Activated CD8-positive, alpha-beta memory T cell treated with anti-CD3 and anti-CD28 coated beads, Interleukin-2, amount 10 ng/mL, durations not matched to agents 7 days and 5 days (primary cell): ENCODE measurements around the gene ZNF146. TPM values are rescaled to one million over a fixed set of nuclear protein-coding genes. Genes with fewer than 3 reads are reported as not detected.
"Not testable (repeated sequence)": the region's sequence is repeated elsewhere in the genome, so short reads cannot be mapped to it uniquely, and the experiment has no call there.

Source experiments
- ATAC-seq: fragments of 150-1000 bp; cut with Tn5 transposase; one replicate; pipeline ENCODE4 v1.10.0; 2021; ENCODE audit warnings: moderate library complexity
- CTCF ChIA-PET: fragments of 350-600 bp; sonication (Branson Sonifier 250); formaldehyde crosslinking; loops from one replicate; lab custom pipeline; 2021; ENCODE audit warnings: antibody characterized with exemption; lab: Charles Lee
- DNase-seq: peaks from one replicate; pipeline ENCODE4 v3.0.0-alpha.2; 2020
- H3K27ac Mint-ChIP-seq: one replicate; pipeline ENCODE4 v1.8.0; 2021; ENCODE audit warnings: mild to moderate bottlenecking, mixed read lengths
- H3K27me3 Mint-ChIP-seq: one replicate; pipeline ENCODE4 v1.8.0; 2021; ENCODE audit warnings: mixed read lengths
- H3K36me3 Mint-ChIP-seq: one replicate; pipeline ENCODE4 v1.8.0; 2021; ENCODE audit warnings: mild to moderate bottlenecking, mixed read lengths
- H3K4me1 Mint-ChIP-seq: one replicate; pipeline ENCODE4 v1.8.0; 2021; ENCODE audit warnings: mixed read lengths
- H3K4me3 Mint-ChIP-seq: one replicate; pipeline ENCODE4 v1.8.0; 2021; ENCODE audit warnings: mild to moderate bottlenecking, moderate library complexity, mixed read lengths
- H3K9me3 Mint-ChIP-seq: one replicate; pipeline ENCODE4 v1.8.0; 2022; ENCODE audit warnings: low read depth, mixed read lengths
- total RNA-seq, 2 experiments: library from RNA; stranded (reverse); gene quantifications; one replicate each; pipeline ENCODE4 v1.2.3, GENCODE V29; 2021

ZNF146 gene
- total RNA-seq = 10 to 100 TPM; 55.1 to 75.6 TPM

DNA sequence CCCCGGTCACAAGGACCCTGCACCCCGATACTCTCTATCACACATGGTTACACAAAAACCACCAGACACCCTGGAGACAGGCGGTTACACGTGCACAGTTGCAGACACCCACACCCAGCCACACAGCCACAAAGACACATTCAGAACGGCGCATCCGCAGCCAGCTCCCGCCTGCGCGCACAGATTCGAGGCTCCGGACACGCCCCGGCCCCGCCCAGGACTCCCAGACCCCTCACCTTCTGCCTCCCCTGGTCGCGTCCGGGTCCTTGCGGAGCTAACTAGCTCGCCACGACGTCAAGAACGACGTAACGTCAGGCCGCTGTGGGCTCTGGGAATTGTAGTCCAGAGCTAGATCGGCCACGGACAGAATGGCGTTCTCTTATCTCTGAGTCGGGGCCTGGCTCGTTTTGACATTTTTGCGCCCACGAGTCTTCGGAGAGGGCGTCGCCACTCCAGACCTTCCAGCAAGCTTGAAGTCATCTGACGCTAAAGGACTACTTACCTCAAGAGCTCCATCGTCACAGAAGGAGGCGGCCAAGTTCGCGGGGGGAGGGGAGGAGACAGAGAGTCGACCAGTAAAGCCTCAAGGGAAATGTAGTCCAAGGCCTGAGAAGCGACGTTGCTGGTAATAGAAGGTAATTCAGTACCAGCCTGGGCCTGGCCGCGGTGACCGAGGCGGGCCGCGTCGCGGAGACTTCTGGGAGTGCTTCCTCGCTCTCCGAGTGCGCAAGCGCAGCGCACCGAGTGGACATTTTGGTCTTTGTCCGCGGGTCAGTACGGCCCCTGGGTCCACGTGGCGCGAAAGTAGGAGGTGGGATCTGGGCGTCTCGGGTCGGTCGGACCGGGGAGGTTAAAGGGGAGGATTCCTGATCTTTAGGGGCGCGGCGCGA lies at the start of gene ZNF146, which contains the start of gene ZNF565:
Gene ZNF146, plus strand, starts transcription at position 721 of the 890 bp plus-strand sequence. CDS start 21,335 bp downstream, outside the sequence.
Gene ZNF565, minus strand, starts transcription at position 280 of the 890 bp plus-strand sequence. CDS start 12,680 bp downstream, outside the sequence.
- CTCF ChIA-PET = interaction anchor here (0.8 to 1.9 kb wide), 5 partner anchors 11 to 863 kb away, joined by 3 to 21 read pairs (median 3); partner anchors contain the start of gene ZNF420
- peaks cover 20% of the 10 kb centered on the region for H3K4me1 Mint-ChIP-seq

DNA sequence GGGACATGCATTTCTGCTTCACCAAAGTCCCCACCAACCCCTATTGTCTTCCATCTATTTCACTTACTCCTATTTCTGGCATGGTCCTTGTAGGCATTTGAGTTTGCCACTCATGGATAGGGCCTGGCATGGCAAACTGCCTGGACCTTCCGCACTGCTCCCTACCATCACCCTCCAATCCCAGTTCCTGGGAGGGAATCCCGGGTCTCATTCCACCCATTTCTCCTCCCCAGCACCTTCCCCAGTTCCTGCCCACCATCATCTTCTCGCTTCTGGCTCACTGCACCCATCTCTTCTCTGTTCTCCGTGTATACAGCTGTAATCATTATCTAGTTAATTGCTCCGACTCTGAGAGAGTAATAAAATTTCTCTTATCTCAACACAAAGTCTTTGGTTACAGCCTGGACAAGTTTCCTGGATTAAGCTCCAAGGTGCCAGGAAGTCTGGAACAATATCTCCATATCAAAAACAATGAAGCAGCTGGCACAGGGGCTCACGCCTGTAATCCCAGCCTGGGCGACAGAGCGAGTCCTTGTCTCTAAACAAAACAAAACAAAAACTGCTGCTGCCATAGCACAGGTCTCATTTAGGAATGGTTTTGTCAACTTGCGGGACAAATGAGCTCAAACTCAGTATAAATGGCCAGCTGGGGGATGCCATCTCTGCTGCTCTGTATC lies 45.7 kb upstream of the ZNF146 start:
- ATAC-seq = no peak
- Mint-ChIP-seq H3K9me3 (no peaks in the 10 kb centered on the region), H3K27ac (no peak overlapping the region), H3K27me3 (peaks cover 3% of the 10 kb centered on the region), H3K4me3 (no peak overlapping the region), H3K36me3 (no peaks in the 10 kb centered on the region), H3K4me1 (peaks cover 5% of the 10 kb centered on the region)
- DNase-seq = no peak
- CTCF ChIA-PET = interaction anchor here (0.6 to 14.0 kb wide), 12 partner anchors 11 to 109 kb away, joined by 3 to 150 read pairs (median 4); partner anchors contain the start of genes ZNF146 and ZNF565

More for the DNA sequence above, at the start of gene ZNF146, which contains the start of gene ZNF565:
- peak; percentile 99 for DNase-seq
- Mint-ChIP-seq H3K27me3 (no peaks in the 10 kb centered on the region), H3K36me3 (peaks cover 24% of the 10 kb centered on the region), H3K4me3 (no peak within 1 kb of the TSS), H3K27ac (no peak within 1 kb of the TSS), H3K9me3 (peaks cover 6% of the 10 kb centered on the region)
- ATAC-seq = peak; percentile 93

DNA sequence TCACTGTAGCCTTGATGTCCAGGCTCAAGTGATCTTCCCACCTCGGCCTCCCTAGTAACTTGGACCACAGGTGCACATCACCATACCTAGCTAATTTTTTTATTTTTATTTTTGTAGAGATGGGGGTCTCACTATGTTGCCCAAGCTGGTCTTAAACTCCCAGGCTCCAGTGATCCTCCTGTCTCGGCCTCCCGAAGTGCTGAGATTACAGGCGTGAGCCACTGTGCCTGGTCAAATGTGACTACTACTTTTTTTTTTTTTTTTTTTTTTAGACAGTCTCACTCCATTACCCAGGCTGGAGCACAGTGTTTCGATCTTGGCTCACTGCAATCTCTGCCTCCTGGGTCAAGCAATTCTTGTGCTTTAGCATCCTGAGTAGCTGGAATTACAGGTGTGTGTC lies 42.1 kb upstream of the ZNF146 start:
- DNase-seq = no peak
- H3K9me3 Mint-ChIP-seq = no peaks in the 10 kb centered on the region
- no peak overlapping the region for H3K27ac Mint-ChIP-seq
- no peak for ATAC-seq
- CTCF ChIA-PET = interaction anchor here (1.7 to 14.0 kb wide), 2 partner anchors 17 to 46 kb away, joined by 5 to 150 read pairs; no protein-coding TSS in a partner anchor
- no peaks in the 10 kb centered on the region for H3K36me3 Mint-ChIP-seq
- peaks cover 3% of the 10 kb centered on the region for H3K27me3 Mint-ChIP-seq
- H3K4me1 Mint-ChIP-seq = peaks cover 5% of the 10 kb centered on the region
- H3K4me3 Mint-ChIP-seq = no peak overlapping the region

DNA sequence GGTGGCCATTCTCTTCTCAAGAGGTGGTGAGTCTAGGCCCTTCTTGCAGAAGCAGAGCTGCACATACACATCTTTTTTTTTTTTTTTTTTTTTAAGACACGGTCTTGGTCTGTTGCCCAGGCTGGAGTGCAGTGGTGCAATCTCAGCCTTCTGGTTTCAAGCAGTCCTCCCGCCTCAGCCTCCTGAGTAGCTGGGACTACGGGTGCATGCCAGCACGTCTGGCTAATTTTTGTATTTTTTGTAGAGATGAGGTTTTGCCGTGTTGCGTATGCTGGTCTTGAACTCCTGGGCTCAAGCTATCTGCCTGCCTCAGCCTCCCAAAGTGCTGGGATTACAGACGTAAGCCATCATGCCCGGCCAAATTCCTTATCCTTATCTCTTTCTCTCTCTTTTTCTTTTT lies 41.1 kb upstream of the ZNF146 start:
- not testable (repeated sequence) for H3K9me3 Mint-ChIP-seq, H3K36me3 Mint-ChIP-seq, H3K27me3 Mint-ChIP-seq, DNase-seq, ATAC-seq, H3K4me1 Mint-ChIP-seq, H3K4me3 Mint-ChIP-seq, H3K27ac Mint-ChIP-seq
- CTCF ChIA-PET = interaction anchor here (1.7 to 14.0 kb wide), 2 partner anchors 16 to 47 kb away, joined by 5 to 150 read pairs; no protein-coding TSS in a partner anchor

DNA sequence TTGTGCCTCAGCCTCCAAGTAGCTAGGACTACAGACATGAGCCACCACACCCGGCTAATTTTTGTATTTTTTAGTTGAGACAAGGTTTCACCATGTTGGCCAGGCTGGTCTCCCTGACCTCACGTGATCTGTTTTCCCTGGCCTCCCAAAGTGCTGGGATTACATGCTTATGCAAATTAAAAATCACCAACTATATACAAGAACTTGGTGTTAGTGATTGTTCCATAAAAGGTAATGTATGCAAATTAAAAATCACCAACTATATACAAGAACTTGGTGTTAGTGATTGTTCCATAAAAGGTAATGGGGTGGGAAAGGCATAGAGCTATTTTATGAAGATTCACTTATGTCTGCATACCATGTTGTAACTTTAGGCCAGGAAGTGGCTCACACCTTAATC lies 35.8 kb upstream of the ZNF146 start:
- H3K27ac Mint-ChIP-seq, H3K4me1 Mint-ChIP-seq, ATAC-seq, DNase-seq, H3K27me3 Mint-ChIP-seq, H3K4me3 Mint-ChIP-seq, H3K9me3 Mint-ChIP-seq, H3K36me3 Mint-ChIP-seq: not testable (repeated sequence)
- CTCF ChIA-PET = interaction anchor here (0.7 to 1.1 kb wide), 2 partner anchors 11 to 359 kb away, joined by 3 read pairs; no protein-coding TSS in a partner anchor

DNA sequence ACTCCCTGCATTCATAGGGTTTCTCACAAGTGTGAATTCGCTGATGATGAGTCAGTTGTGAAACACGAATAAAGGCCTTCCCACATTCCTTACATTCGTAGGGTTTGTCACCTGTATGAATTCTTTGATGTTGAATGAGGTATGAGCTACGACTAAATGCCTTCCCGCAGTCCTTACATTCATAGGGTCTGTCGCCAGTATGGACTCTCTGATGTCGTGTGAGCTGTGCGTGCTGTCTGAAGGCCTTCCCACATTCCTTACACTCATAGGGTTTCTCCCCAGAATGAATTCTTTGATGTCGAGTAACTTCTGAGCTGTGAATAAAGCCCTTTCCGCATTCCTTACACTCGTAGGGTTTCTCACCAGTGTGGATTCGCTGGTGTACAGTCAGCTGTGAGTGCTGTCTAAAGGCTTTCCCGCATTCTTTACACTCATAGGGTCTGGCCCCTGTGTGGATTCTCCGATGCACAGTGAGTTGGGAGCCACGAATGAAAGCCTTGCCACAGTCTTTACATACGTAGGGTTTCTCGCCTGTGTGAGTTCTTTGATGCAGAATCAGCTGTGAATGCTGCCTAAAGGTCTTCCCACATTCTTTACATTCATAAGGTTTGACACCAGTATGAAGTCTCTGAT lies 32.2 kb upstream of the ZNF146 start:
- Mint-ChIP-seq H3K36me3 (no peaks in the 10 kb centered on the region), H3K9me3 (no peaks in the 10 kb centered on the region), H3K27me3 (no peaks in the 10 kb centered on the region), H3K27ac (no peak overlapping the region), H3K4me1 (no peaks in the 10 kb centered on the region), H3K4me3 (no peak overlapping the region)
- ATAC-seq (no peak), DNase-seq (no peak)
- CTCF ChIA-PET = no interaction called here

DNA sequence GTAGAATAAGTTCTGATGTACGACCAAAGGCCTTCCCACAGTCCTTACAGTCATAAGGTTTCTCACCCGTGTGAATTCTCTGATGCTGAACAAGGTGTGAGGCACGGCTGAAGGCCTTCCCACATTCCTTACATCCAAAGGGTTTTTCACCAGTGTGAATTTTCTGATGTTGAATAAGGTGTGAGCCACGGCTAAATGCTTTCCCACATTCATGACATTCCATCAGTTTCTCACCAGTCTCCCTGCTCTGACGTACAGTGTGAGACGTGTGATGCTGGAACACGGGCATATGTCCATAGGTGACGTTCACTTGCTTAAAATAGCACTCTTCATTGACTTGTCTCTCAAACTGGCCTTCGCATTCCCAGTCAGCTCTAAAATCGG lies 31.7 kb upstream of the ZNF146 start:
- Mint-ChIP-seq H3K9me3 (no peaks in the 10 kb centered on the region), H3K4me3 (no peak overlapping the region), H3K36me3 (no peaks in the 10 kb centered on the region), H3K4me1 (no peaks in the 10 kb centered on the region), H3K27me3 (no peaks in the 10 kb centered on the region), H3K27ac (no peak overlapping the region)
- no peak for DNase-seq
- CTCF ChIA-PET = no interaction called here
- no peak for ATAC-seq

DNA sequence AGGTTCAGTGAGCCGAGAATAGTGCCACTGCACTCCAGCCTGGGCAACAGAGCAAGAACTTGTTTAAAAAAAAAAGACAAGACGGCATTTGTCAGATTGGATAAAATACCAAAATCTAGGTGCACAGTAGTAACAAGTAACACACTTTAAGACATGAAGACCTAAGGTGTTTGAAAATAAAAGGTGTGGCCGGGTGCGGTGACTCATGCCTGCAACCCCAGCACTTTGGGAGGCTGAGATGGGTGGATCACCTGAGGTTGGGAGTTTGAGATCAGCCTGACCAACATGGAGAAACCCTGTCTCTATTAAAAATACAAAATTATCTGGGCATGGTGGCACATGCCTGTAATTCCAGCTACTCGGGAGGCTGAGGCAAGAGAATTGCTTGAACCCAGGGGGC lies 28.2 kb upstream of the ZNF146 start:
- H3K4me3 Mint-ChIP-seq, H3K36me3 Mint-ChIP-seq, H3K4me1 Mint-ChIP-seq, H3K27me3 Mint-ChIP-seq, CTCF ChIA-PET, ATAC-seq, H3K27ac Mint-ChIP-seq, H3K9me3 Mint-ChIP-seq, DNase-seq: not testable (repeated sequence)

DNA sequence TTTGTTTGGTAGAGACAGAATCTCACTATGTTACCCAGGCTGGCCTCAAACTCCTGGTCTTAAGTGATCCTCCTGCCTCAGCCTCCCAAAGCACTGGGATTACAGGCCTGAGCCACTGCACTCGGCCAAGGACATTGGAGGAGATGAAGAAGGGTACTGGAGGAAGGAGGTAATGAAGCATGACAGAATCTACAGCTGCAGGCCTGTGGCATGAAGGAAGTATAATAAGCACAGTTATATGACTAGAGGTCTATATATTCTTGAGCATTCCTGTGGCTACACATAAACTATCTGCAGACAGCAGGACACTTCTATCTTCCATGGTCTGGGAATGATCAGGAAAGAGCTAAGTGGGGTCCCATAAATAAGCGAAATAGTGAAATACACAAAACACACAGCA lies 18.7 kb upstream of the ZNF146 start:
- H3K4me1 Mint-ChIP-seq = no peaks in the 10 kb centered on the region
- H3K27ac Mint-ChIP-seq = no peak overlapping the region
- no peak for ATAC-seq
- no peak for DNase-seq
- no peak overlapping the region for H3K4me3 Mint-ChIP-seq
- no peaks in the 10 kb centered on the region for H3K9me3 Mint-ChIP-seq
- CTCF ChIA-PET = no interaction called here
- H3K27me3 Mint-ChIP-seq = no peaks in the 10 kb centered on the region
- H3K36me3 Mint-ChIP-seq = no peaks in the 10 kb centered on the region

DNA sequence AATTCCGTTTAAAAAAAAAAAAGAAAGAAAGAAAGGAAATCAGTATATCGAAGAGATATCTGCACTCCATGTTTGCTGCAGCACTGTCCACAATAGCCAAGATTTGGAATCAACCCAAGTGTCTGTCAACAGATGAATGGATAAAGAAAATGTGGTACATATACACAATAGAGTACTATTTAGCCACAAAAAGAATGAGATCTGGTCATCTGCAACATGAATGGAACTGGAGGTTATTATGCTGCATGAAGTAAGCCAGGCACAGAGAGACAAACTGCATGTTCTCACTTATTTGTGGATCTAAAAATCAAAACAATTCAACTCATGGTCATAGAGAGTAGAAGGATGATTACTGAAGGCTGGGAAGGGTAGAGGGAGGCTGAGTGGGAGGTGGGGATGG lies 16.8 kb upstream of the ZNF146 start:
- Mint-ChIP-seq H3K27ac (no peak overlapping the region), H3K27me3 (no peaks in the 10 kb centered on the region), H3K4me3 (no peak overlapping the region), H3K4me1 (no peaks in the 10 kb centered on the region), H3K9me3 (no peaks in the 10 kb centered on the region), H3K36me3 (no peaks in the 10 kb centered on the region)
- no peak for DNase-seq
- CTCF ChIA-PET = no interaction called here
- no peak for ATAC-seq

DNA sequence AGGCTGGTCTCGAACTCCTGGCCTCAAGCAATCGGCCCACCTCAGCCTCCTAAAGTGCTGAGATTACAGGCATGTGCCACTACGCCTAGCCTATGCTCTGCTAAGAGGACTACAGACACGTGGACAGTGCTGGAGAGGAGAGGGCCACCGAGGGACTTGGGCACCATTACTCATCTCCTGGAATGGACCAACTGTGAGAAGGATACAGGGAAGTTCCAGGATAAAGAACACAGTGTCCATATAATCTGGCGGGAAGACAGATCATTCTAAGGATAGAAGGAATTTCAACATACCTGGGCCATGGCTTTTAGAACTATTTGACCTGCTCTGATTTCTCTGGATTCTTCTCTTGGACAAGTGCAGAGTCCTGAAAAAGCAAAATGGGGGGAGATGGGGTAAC lies 13.2 kb upstream of the ZNF146 start:
- Mint-ChIP-seq H3K36me3 (no peaks in the 10 kb centered on the region), H3K9me3 (no peaks in the 10 kb centered on the region), H3K27ac (no peak overlapping the region), H3K27me3 (no peaks in the 10 kb centered on the region), H3K4me3 (no peak overlapping the region), H3K4me1 (no peaks in the 10 kb centered on the region)
- no peak for DNase-seq
- CTCF ChIA-PET = no interaction called here
- no peak for ATAC-seq

DNA sequence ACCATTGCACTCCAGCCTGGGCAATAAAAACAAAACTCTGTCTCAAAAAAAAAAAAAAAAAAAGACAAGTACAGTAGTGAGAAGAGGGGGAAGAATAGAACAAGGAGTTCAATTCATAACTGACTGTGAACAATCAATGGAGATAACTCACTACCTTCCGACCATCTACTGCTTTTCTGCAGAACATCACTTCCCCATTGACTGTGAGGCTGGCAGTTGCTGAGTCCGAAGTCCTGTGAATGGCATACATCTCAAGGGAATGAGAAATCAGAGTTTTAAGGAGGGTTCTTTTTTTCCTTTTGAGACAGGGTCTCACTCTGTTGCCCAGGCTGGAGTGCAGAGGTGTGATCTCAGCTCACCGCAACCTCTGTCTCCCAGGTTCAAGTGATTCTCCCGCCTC lies 11.6 kb upstream of the ZNF146 start:
- H3K4me3 Mint-ChIP-seq = no peak overlapping the region
- no peaks in the 10 kb centered on the region for H3K27me3 Mint-ChIP-seq
- no peaks in the 10 kb centered on the region for H3K36me3 Mint-ChIP-seq
- DNase-seq (no peak), ATAC-seq (no peak)
- H3K9me3 Mint-ChIP-seq = no peaks in the 10 kb centered on the region
- CTCF ChIA-PET = interaction anchor here (1.1 to 1.2 kb wide), 2 partner anchors 11 kb away, joined by 3 read pairs; partner anchors contain the start of genes ZNF146 and ZNF565
- no peak overlapping the region for H3K27ac Mint-ChIP-seq
- H3K4me1 Mint-ChIP-seq = no peaks in the 10 kb centered on the region
